ENCODE measurements around the gene EEF1B2.

GRCh38 chr2:206204710-206205109 is 45.0 kb downstream of the EEF1B2 start:
- TF ChIP-seq CTCF (optimal IDR thresholded peaks at IDR 0.05 in 1 of 3, IDR thresholded peaks at IDR 0.05 in 1 of 3, conservative IDR thresholded peaks at IDR 0.05 in 1 of 3; ENCODE audit: extremely low read depth in 1 of 3, insufficient read depth in 2 of 3, low read length in 3 of 3) (no peak), EZH2 (IDR thresholded peaks at IDR 0.05; ENCODE audit: low read length) (no peak)
